Keratinocyte (primary cell): Measurements from ENCODE around the gene PDE10A. TPM values are rescaled to one million over a fixed set of nuclear protein-coding genes. Genes with fewer than 3 reads are reported as not detected.

ENCODE experiments used
- DNase-seq: peaks from one replicate; pipeline ENCODE4 v3.0.0-alpha.2; 2011; ENCODE audit warnings: low read depth, missing footprints, low spot score
- FAIRE-seq: peaks from 2 replicates; lab custom pipeline; 2011; peaks lifted over from hg19 to GRCh38; lab: Jason Lieb, UNC
- H2AFZ ChIP-seq: 2 replicates; pipeline ENCODE4 v1.6.0; 2012; ENCODE audit warnings: low read length, control low read depth, inconsistent platforms; ENCODE audit not compliant: control insufficient read depth
- H3K27ac ChIP-seq: 2 replicates; pipeline ENCODE4 v1.5.1; 2011; ENCODE audit warnings: low read length; ENCODE audit not compliant: control insufficient read depth, insufficient read depth
- H3K27me3 ChIP-seq: 3 replicates; pipeline ENCODE4 v1.6.0; 2011; ENCODE audit warnings: low read length; ENCODE audit not compliant: control insufficient read depth, insufficient read depth; ENCODE audit errors: extremely low read depth
- H3K36me3 ChIP-seq, 2 experiments: 2 replicates in 1 of 2; 3 replicates in 1 of 2; pipeline ENCODE4 v1.5.1; 2011; ENCODE audit warnings: low read length in 2 of 2, mild to moderate bottlenecking in 1 of 2; ENCODE audit not compliant: control insufficient read depth in 2 of 2, insufficient read depth in 2 of 2; ENCODE audit errors: extremely low read depth in 1 of 2
- H3K4me1 ChIP-seq: 3 replicates; pipeline ENCODE4 v1.5.1; 2011; ENCODE audit warnings: low read length; ENCODE audit not compliant: control insufficient read depth, insufficient read depth; ENCODE audit errors: extremely low read depth
- H3K4me2 ChIP-seq: 3 replicates; pipeline ENCODE4 v1.6.0; 2011; ENCODE audit warnings: low read depth, low read length; ENCODE audit not compliant: control insufficient read depth, insufficient read depth; ENCODE audit errors: extremely low read depth
- H3K4me3 ChIP-seq, 3 experiments: fragments of 200-600 bp in 1 of 3; sonication (generic) in 1 of 3; 2 replicates in 2 of 3; 3 replicates in 1 of 3; pipeline ENCODE4 v1.5.1; 2011 to 2016; ENCODE audit warnings: low read length in 3 of 3, mild to moderate bottlenecking in 3 of 3, control low read depth in 2 of 3, inconsistent platforms in 1 of 3, low read depth in 1 of 3, mixed read lengths in 1 of 3, mixed run types in 1 of 3, moderate library complexity in 1 of 3; ENCODE audit not compliant: control insufficient read depth in 2 of 3, insufficient read depth in 2 of 3; ENCODE audit errors: extremely low read depth in 1 of 3
- H3K79me2 ChIP-seq: 2 replicates; pipeline ENCODE4 v1.6.0; 2012; ENCODE audit warnings: low read length; ENCODE audit not compliant: control insufficient read depth, insufficient read depth
- H3K9ac ChIP-seq: 3 replicates; pipeline ENCODE4 v1.6.0; 2011; ENCODE audit warnings: low read length; ENCODE audit not compliant: control insufficient read depth, insufficient read depth; ENCODE audit errors: extremely low read depth
- H3K9me1 ChIP-seq: 3 replicates; pipeline ENCODE4 v1.6.0; 2011; ENCODE audit warnings: low read length; ENCODE audit not compliant: control insufficient read depth, insufficient read depth; ENCODE audit errors: extremely low read depth
- H3K9me3 ChIP-seq: 2 replicates; pipeline ENCODE4 v1.5.1; 2012; ENCODE audit warnings: low read depth, low read length; ENCODE audit not compliant: control insufficient read depth
- H4K20me1 ChIP-seq: 3 replicates; pipeline ENCODE4 v1.6.0; 2011; ENCODE audit warnings: low read length; ENCODE audit not compliant: control insufficient read depth, insufficient read depth; ENCODE audit errors: extremely low read depth
- EZH2 ChIP-seq: IDR thresholded peaks from one replicate; pipeline ENCODE4 v1.6.1; 2012; ENCODE audit warnings: inconsistent platforms, mild to moderate bottlenecking, low read length, moderate library complexity
- dilution Hi-C: fragments of 300-500 bp; cut with MboI; formaldehyde crosslinking; loops from one replicate; pipeline ENCODE4 v1.7.0; 2020; ENCODE audit warnings: low sequenced_read_pairs; ENCODE audit not compliant: extremely low pct_ligation_motif_present
- polyA plus RNA-seq, 5 experiments: library from polyadenylated mRNA; depleted of rRNA in 3 of 5; stranded (reverse) in 3 of 5; stranded (forward) in 1 of 5; unstranded in 1 of 5; fragments of >200 nt; gene quantifications; 1 replicate in 1 of 5; 2 replicates in 3 of 5; 3 replicates in 1 of 5; pipeline versions ENCODE4 v1.2.1 to v1.2.3, GENCODE V29; 2011 to 2012; ENCODE audit warnings: missing spikeins in 2 of 5, low read depth in 1 of 5, low replicate concordance in 1 of 5
- TF ChIP-seq, protein P1 (sequence below), 3 experiments: IDR thresholded peaks in 1 of 3; conservative IDR thresholded peaks in 1 of 3; optimal IDR thresholded peaks in 1 of 3; 2 replicates in 2 of 3; 3 replicates in 1 of 3; pipeline versions ENCODE3 to v1.5.1; 2011; ENCODE audit warnings: low read length in 3 of 3, mild to moderate bottlenecking in 3 of 3, moderate library complexity in 2 of 3, control low read depth in 1 of 3, inconsistent platforms in 1 of 3; ENCODE audit not compliant: insufficient read depth in 2 of 3; ENCODE audit errors: extremely low read depth in 1 of 3

PDE10A gene
- polyA plus RNA-seq, 1 donor (not counting 4 experiments of a cell fraction or from before 2014, with no cell fraction given) = not detected

- no peaks in the 10 kb centered on the region for H3K4me1 ChIP-seq
- H3K9me1 ChIP-seq = no peaks in the 10 kb centered on the region
- H3K36me3 ChIP-seq = no peaks in the 10 kb centered on the region
- no peaks in the 10 kb centered on the region for H3K9me3 ChIP-seq
- dilution Hi-C loops = no loop called here
- DNase-seq = no peak
- H3K4me3 ChIP-seq = no peak overlapping the region
- FAIRE-seq = no peak
- no peaks in the 10 kb centered on the region for H4K20me1 ChIP-seq
- H3K27ac ChIP-seq = no peak overlapping the region
- no peak overlapping the region for H3K9ac ChIP-seq
- H3K79me2 ChIP-seq = no peaks in the 10 kb centered on the region
- no peaks in the 10 kb centered on the region for H3K27me3 ChIP-seq
- TF ChIP-seq EZH2 = no peak
- TF ChIP-seq, protein P1, sequence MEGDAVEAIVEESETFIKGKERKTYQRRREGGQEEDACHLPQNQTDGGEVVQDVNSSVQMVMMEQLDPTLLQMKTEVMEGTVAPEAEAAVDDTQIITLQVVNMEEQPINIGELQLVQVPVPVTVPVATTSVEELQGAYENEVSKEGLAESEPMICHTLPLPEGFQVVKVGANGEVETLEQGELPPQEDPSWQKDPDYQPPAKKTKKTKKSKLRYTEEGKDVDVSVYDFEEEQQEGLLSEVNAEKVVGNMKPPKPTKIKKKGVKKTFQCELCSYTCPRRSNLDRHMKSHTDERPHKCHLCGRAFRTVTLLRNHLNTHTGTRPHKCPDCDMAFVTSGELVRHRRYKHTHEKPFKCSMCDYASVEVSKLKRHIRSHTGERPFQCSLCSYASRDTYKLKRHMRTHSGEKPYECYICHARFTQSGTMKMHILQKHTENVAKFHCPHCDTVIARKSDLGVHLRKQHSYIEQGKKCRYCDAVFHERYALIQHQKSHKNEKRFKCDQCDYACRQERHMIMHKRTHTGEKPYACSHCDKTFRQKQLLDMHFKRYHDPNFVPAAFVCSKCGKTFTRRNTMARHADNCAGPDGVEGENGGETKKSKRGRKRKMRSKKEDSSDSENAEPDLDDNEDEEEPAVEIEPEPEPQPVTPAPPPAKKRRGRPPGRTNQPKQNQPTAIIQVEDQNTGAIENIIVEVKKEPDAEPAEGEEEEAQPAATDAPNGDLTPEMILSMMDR (optimal IDR thresholded peaks at IDR 0.05 in 1 of 3, IDR thresholded peaks at IDR 0.05 in 1 of 3, conservative IDR thresholded peaks at IDR 0.05 in 1 of 3; ENCODE audit: extremely low read depth in 1 of 3, insufficient read depth in 2 of 3, low read length in 3 of 3) = no peak
- H2AFZ ChIP-seq = no peak overlapping the region
- no peak overlapping the region for H3K4me2 ChIP-seq
Measured at GRCh38 chr6:165389534-165389933, 273.5 kb downstream of the PDE10A start.

DNA sequence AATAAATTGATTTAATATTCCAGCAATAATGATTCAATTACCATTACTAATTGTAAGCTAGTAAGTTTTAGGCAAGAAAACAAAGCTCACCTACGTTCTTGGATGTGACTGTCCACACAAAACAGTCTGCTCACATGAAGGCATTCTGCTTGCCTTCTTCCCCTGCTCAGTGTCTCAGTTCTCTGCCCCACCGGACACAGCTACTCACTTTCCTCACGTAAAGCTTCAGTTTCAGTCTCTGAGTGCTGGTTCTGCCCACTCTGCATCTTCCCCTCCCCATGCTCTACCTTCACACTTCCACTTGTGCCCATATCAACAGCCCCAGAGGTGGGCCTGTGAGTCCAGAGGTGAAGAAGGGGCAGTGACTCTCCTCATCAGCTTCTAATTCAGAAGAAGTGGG lies 279.7 kb downstream of the PDE10A start:
- Histone ChIP-seq H3K9me1 (no peaks in the 10 kb centered on the region), H3K79me2 (no peaks in the 10 kb centered on the region), H3K4me1 (no peaks in the 10 kb centered on the region), H3K9ac (no peak overlapping the region), H2AFZ (no peak overlapping the region), H4K20me1 (no peaks in the 10 kb centered on the region), H3K9me3 (peaks cover 1% of the 10 kb centered on the region), H3K4me2 (no peak overlapping the region), H3K36me3 (no peaks in the 10 kb centered on the region), H3K27me3 (no peaks in the 10 kb centered on the region), H3K4me3 (no peak overlapping the region), H3K27ac (no peak overlapping the region)
- dilution Hi-C loops = no loop called here
- FAIRE-seq (no peak), DNase-seq (no peak)
- no peak for TF ChIP-seq EZH2
- TF ChIP-seq, protein P1 (optimal IDR thresholded peaks at IDR 0.05 in 1 of 3, IDR thresholded peaks at IDR 0.05 in 1 of 3, conservative IDR thresholded peaks at IDR 0.05 in 1 of 3; ENCODE audit: extremely low read depth in 1 of 3, insufficient read depth in 2 of 3, low read length in 3 of 3) = no peak
